ENCODE data around the gene UBALD1.

Gene UBALD1

GRCh38 chr16:4610011-4611005 is 4.4 kb downstream of the UBALD1 start:
- Histone ChIP-seq H3K27ac (ENCODE audit: low read length, poor library complexity, severe bottlenecking) (no peak overlapping the region), H2AFZ (ENCODE audit: low read depth, low read length) (no peak overlapping the region), H4K91ac (ENCODE audit: low read length) (no peak overlapping the region), H2BK12ac (ENCODE audit: low read length in 2 of 2) (no peak overlapping the region), H4K8ac (ENCODE audit: low read length) (peak overlapping the region; percentile 1), H3K18ac (ENCODE audit: low read depth in 1 of 2, low read length in 2 of 2) (no peak overlapping the region), H3K9ac (ENCODE audit: low read length) (no peak overlapping the region), H3K27me3 (ENCODE audit: control insufficient read depth in 1 of 2, insufficient read depth in 1 of 2, low read length in 2 of 2) (peaks cover 0 to 2% of the 10 kb centered on the region in 2 experiments), H3K23ac (ENCODE audit: low read length in 2 of 2) (no peak overlapping the region), H3K36me3 (ENCODE audit: control insufficient read depth in 1 of 2, insufficient read depth in 2 of 2, low read depth in 1 of 2, low read length in 2 of 2) (peaks cover 19 to 56% of the 10 kb centered on the region in 2 experiments), H3K14ac (ENCODE audit: low read length in 2 of 2) (no peak overlapping the region), H3K4me1 (ENCODE audit: control insufficient read depth, insufficient read depth, low read depth, low read length) (peaks cover 61% of the 10 kb centered on the region), H2BK5ac (ENCODE audit: low read depth, low read length, poor library complexity, severe bottlenecking) (no peak overlapping the region), H3K79me1 (replicated peaks; ENCODE audit: low read length, poor library complexity, severe bottlenecking) (peaks cover 41% of the 10 kb centered on the region), H3K9me3 (ENCODE audit: control insufficient read depth, low read length) (no peaks in the 10 kb centered on the region), H3K4ac (ENCODE audit: low read depth in 1 of 2, low read length in 2 of 2) (no peak overlapping the region), H2BK120ac (ENCODE audit: low read depth, low read length) (no peak overlapping the region), H3K4me3 (ENCODE audit: insufficient read depth in 1 of 2, low read depth in 1 of 2, low read length in 2 of 2) (no peak overlapping the region), H2AK5ac (ENCODE audit: low read length, severe bottlenecking) (peak overlapping the region; percentile 17), H2BK15ac (ENCODE audit: low read depth, poor library complexity, severe bottlenecking) (no peak overlapping the region), H3K4me2 (ENCODE audit: low read length, poor library complexity, severe bottlenecking) (no peak overlapping the region)
- DNase-seq = no peak
- 91% methylated on average over 30 of the region's 32 CpGs for WGBS

- Histone ChIP-seq H3K4me2 (ENCODE audit: low read length, poor library complexity, severe bottlenecking) (no peak overlapping the region), H2BK15ac (ENCODE audit: low read depth, poor library complexity, severe bottlenecking) (no peak overlapping the region), H2AK5ac (ENCODE audit: low read length, severe bottlenecking) (no peak overlapping the region), H3K36me3 (ENCODE audit: control insufficient read depth in 1 of 2, insufficient read depth in 2 of 2, low read depth in 1 of 2, low read length in 2 of 2) (peaks cover 19 to 59% of the 10 kb centered on the region in 2 experiments), H2AFZ (ENCODE audit: low read depth, low read length) (no peak overlapping the region), H2BK120ac (ENCODE audit: low read depth, low read length) (no peak overlapping the region), H2BK12ac (ENCODE audit: low read length in 2 of 2) (no peak overlapping the region), H3K4me3 (ENCODE audit: insufficient read depth in 1 of 2, low read depth in 1 of 2, low read length in 2 of 2) (no peak overlapping the region), H3K9me3 (ENCODE audit: control insufficient read depth, low read length) (no peaks in the 10 kb centered on the region), H3K23ac (ENCODE audit: low read length in 2 of 2) (no peak overlapping the region), H2BK5ac (ENCODE audit: low read depth, low read length, poor library complexity, severe bottlenecking) (no peak overlapping the region), H3K27ac (ENCODE audit: low read length, poor library complexity, severe bottlenecking) (no peak overlapping the region), H3K79me1 (replicated peaks; ENCODE audit: low read length, poor library complexity, severe bottlenecking) (peaks cover 41% of the 10 kb centered on the region), H3K9ac (ENCODE audit: low read length) (no peak overlapping the region), H3K27me3 (ENCODE audit: control insufficient read depth in 1 of 2, insufficient read depth in 1 of 2, low read length in 2 of 2) (peaks cover 0 to 11% of the 10 kb centered on the region in 2 experiments), H3K14ac (ENCODE audit: low read length in 2 of 2) (no peak overlapping the region), H3K18ac (ENCODE audit: low read depth in 1 of 2, low read length in 2 of 2) (no peak overlapping the region), H3K4ac (ENCODE audit: low read depth in 1 of 2, low read length in 2 of 2) (no peak overlapping the region), H4K8ac (ENCODE audit: low read length) (no peak overlapping the region), H4K91ac (ENCODE audit: low read length) (no peak overlapping the region), H3K4me1 (ENCODE audit: control insufficient read depth, insufficient read depth, low read depth, low read length) (peaks cover 56% of the 10 kb centered on the region)
- 94% methylated on average over 45 of the region's 45 CpGs for WGBS
- no peak for DNase-seq
Measured at GRCh38 chr16:4609200-4610010, 5.3 kb downstream of the UBALD1 start.

GRCh38 chr16:4608704-4608980 is 6.0 kb downstream of the UBALD1 start:
- H3K36me3 ChIP-seq (ENCODE audit: control insufficient read depth in 1 of 2, insufficient read depth in 2 of 2, low read depth in 1 of 2, low read length in 2 of 2) = peaks cover 19 to 60% of the 10 kb centered on the region in 2 experiments
- no peak overlapping the region for H2BK12ac ChIP-seq (ENCODE audit: low read length in 2 of 2)
- H3K9me3 ChIP-seq (ENCODE audit: control insufficient read depth, low read length) = no peaks in the 10 kb centered on the region
- H3K4ac ChIP-seq (ENCODE audit: low read depth in 1 of 2, low read length in 2 of 2) = no peak overlapping the region
- H4K91ac ChIP-seq (ENCODE audit: low read length) = no peak overlapping the region
- H3K27ac ChIP-seq (ENCODE audit: low read length, poor library complexity, severe bottlenecking) = no peak overlapping the region
- no peak overlapping the region for H2BK120ac ChIP-seq (ENCODE audit: low read depth, low read length)
- no peak overlapping the region for H3K4me2 ChIP-seq (ENCODE audit: low read length, poor library complexity, severe bottlenecking)
- H2AK5ac ChIP-seq (ENCODE audit: low read length, severe bottlenecking) = no peak overlapping the region
- no peak overlapping the region for H3K9ac ChIP-seq (ENCODE audit: low read length)
- H3K23ac ChIP-seq (ENCODE audit: low read length in 2 of 2) = no peak overlapping the region
- no peak overlapping the region for H4K8ac ChIP-seq (ENCODE audit: low read length)
- H3K79me1 ChIP-seq (replicated peaks; ENCODE audit: low read length, poor library complexity, severe bottlenecking) = peaks cover 41% of the 10 kb centered on the region
- peaks cover 54% of the 10 kb centered on the region for H3K4me1 ChIP-seq (ENCODE audit: control insufficient read depth, insufficient read depth, low read depth, low read length)
- no peak overlapping the region for H2AFZ ChIP-seq (ENCODE audit: low read depth, low read length)
- H2BK5ac ChIP-seq (ENCODE audit: low read depth, low read length, poor library complexity, severe bottlenecking) = no peak overlapping the region
- 94% methylated on average over 8 of the region's 8 CpGs for WGBS
- no peak overlapping the region for H3K14ac ChIP-seq (ENCODE audit: low read length in 2 of 2)
- no peak for DNase-seq
- H3K4me3 ChIP-seq (ENCODE audit: insufficient read depth in 1 of 2, low read depth in 1 of 2, low read length in 2 of 2) = no peak overlapping the region
- H3K18ac ChIP-seq (ENCODE audit: low read depth in 1 of 2, low read length in 2 of 2) = no peak overlapping the region
- H3K27me3 ChIP-seq (ENCODE audit: control insufficient read depth in 1 of 2, insufficient read depth in 1 of 2, low read length in 2 of 2) = peaks cover 0 to 18% of the 10 kb centered on the region in 2 experiments
- H2BK15ac ChIP-seq (ENCODE audit: low read depth, poor library complexity, severe bottlenecking) = no peak overlapping the region
